Body of pancreas (tissue), 4 donors: ENCODE data around the gene RNF138.

ENCODE experiments used
- CTCF ChIP-seq, 7 experiments: fragments of 450-650 bp in 4 of 7; fragments of 200-600 bp in 3 of 7; sonication (generic) in 3 of 7; IDR thresholded peaks; one replicate each; pipeline ENCODE4 v1.5.1; 2016 to 2019; ENCODE audit warnings: antibody characterized with exemption in 7 of 7
- POLR2A ChIP-seq, 3 donors: fragments of 450-650 bp; IDR thresholded peaks; one replicate each; pipeline ENCODE4 v1.6.1; 2016; ENCODE audit warnings: antibody characterized with exemption in 3 of 3, mild to moderate bottlenecking in 2 of 3

GRCh38 chr18:32177530-32177929, 85.9 kb downstream of the RNF138 start:
- no peak for TF ChIP-seq POLR2A (IDR thresholded peaks at IDR 0.05)
- TF ChIP-seq CTCF (IDR thresholded peaks at IDR 0.05): no peak
